ENCODE results near the gene MSRB3.

MSRB3 gene

DNA sequence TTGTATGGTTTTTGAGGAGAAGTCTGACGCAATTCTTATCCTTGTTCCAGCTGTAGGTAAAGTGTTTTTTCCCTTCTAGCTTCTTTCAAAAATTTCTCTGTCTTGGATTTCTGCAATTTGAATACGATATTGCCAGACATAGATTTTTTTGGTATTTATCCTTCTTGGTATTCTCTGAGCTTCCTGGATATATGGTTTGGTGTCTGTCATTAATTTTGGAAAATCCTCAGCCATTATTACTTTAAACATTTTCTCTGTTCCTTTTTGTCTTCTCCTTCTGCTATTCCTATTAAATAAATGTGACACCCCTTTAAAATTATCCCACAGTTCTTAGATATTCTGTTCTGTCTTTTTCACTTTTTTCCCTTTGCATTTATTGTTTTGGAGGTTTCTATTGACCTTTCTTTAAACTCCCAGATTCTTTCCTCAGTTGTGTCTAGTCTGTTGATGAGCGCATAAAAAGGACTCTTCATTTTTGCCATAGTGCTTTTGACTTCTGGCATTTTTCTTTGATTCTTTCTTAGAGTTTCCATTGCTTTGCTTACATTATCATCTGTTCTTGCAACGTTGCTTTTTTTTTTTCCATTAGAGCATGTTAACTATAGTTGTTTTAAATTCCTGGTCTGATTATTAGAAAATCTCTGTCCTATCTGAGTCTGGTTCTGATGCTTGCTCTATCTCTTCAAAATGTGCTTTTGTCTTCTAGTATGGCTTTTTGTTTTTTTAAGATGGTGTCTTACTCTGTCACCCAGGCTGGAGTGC, 129.1 kb downstream of the MSRB3 start:
- Histone ChIP-seq H3K4me1 (ENCODE audit: insufficient read depth, poor library complexity, severe bottlenecking) (no peaks in the 10 kb centered on the region), H3K36me3 (ENCODE audit: low read depth) (no peaks in the 10 kb centered on the region), H3K4me3 (ENCODE audit: severe bottlenecking) (no peak overlapping the region), H3K27ac (ENCODE audit: poor library complexity, severe bottlenecking) (no peak overlapping the region), H3K27me3 (ENCODE audit: insufficient read depth, poor library complexity, severe bottlenecking) (no peaks in the 10 kb centered on the region), H3K9me3 (ENCODE audit: severe bottlenecking) (no peaks in the 10 kb centered on the region)
- TF ChIP-seq, protein P1, sequence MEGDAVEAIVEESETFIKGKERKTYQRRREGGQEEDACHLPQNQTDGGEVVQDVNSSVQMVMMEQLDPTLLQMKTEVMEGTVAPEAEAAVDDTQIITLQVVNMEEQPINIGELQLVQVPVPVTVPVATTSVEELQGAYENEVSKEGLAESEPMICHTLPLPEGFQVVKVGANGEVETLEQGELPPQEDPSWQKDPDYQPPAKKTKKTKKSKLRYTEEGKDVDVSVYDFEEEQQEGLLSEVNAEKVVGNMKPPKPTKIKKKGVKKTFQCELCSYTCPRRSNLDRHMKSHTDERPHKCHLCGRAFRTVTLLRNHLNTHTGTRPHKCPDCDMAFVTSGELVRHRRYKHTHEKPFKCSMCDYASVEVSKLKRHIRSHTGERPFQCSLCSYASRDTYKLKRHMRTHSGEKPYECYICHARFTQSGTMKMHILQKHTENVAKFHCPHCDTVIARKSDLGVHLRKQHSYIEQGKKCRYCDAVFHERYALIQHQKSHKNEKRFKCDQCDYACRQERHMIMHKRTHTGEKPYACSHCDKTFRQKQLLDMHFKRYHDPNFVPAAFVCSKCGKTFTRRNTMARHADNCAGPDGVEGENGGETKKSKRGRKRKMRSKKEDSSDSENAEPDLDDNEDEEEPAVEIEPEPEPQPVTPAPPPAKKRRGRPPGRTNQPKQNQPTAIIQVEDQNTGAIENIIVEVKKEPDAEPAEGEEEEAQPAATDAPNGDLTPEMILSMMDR (IDR thresholded peaks at IDR 0.05; ENCODE audit: poor library complexity, severe bottlenecking), result no peak
- ATAC-seq (ENCODE audit: low read depth), result no peak
- no peak for DNase-seq (ENCODE audit: low spot score)

DNA sequence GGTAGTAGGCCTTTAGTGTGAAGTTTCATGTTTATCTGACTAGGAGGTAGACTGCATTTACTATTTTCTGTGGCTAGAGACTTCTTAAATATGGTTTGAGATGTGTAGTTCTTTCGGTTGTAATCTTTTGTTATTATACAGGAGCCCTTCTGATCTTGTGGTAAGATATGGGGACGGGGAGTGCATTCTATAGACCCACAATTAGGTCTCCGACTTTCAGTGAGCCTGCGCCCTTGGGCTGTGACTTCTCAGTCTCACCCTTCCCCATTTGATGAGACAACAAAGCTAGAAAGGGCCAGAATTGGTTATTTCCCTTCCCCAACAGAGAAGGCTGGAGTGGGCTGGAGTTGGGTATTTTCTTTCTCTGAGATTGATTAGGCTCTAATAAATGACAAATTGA, 130.0 kb downstream of the MSRB3 start:
- no peaks in the 10 kb centered on the region for H3K27me3 ChIP-seq (ENCODE audit: insufficient read depth, poor library complexity, severe bottlenecking)
- H3K9me3 ChIP-seq (ENCODE audit: severe bottlenecking), result no peaks in the 10 kb centered on the region
- DNase-seq (ENCODE audit: low spot score) (no peak), ATAC-seq (ENCODE audit: low read depth) (no peak)
- TF ChIP-seq, protein P1 (IDR thresholded peaks at IDR 0.05; ENCODE audit: poor library complexity, severe bottlenecking), result no peak
- H3K27ac ChIP-seq (ENCODE audit: poor library complexity, severe bottlenecking), result no peak overlapping the region
- H3K4me1 ChIP-seq (ENCODE audit: insufficient read depth, poor library complexity, severe bottlenecking), result no peaks in the 10 kb centered on the region
- H3K4me3 ChIP-seq (ENCODE audit: severe bottlenecking), result no peak overlapping the region
- H3K36me3 ChIP-seq (ENCODE audit: low read depth), result no peaks in the 10 kb centered on the region

DNA sequence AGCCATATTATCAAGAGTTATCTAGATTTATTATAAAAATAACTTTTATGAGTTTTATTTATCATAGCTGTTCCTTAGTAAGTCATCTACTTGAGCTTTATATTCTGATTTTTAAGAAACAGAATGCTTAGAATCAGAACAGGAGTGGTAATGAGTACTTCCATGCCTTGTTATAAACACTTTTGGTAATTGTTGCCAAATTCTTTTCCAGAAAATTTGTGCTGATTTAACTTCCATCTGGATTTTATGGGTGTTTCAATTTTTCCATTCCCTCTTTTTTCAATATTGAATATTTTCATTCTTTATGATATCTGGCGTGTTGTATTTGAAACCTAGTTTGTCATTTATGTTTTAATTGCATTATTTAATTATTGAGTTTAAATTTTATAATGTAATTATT, 131.2 kb downstream of the MSRB3 start:
- no peak for ATAC-seq (ENCODE audit: low read depth)
- no peak overlapping the region for H3K4me3 ChIP-seq (ENCODE audit: severe bottlenecking)
- H3K27me3 ChIP-seq (ENCODE audit: insufficient read depth, poor library complexity, severe bottlenecking), result no peaks in the 10 kb centered on the region
- H3K27ac ChIP-seq (ENCODE audit: poor library complexity, severe bottlenecking), result no peak overlapping the region
- no peaks in the 10 kb centered on the region for H3K36me3 ChIP-seq (ENCODE audit: low read depth)
- TF ChIP-seq, protein P1 (IDR thresholded peaks at IDR 0.05; ENCODE audit: poor library complexity, severe bottlenecking), result no peak
- H3K4me1 ChIP-seq (ENCODE audit: insufficient read depth, poor library complexity, severe bottlenecking), result no peaks in the 10 kb centered on the region
- DNase-seq (ENCODE audit: low spot score), result no peak
- no peaks in the 10 kb centered on the region for H3K9me3 ChIP-seq (ENCODE audit: severe bottlenecking)

- Histone ChIP-seq H3K27ac (ENCODE audit: poor library complexity, severe bottlenecking) (no peak overlapping the region), H3K9me3 (ENCODE audit: severe bottlenecking) (no peaks in the 10 kb centered on the region), H3K27me3 (ENCODE audit: insufficient read depth, poor library complexity, severe bottlenecking) (no peaks in the 10 kb centered on the region), H3K4me1 (ENCODE audit: insufficient read depth, poor library complexity, severe bottlenecking) (no peaks in the 10 kb centered on the region), H3K36me3 (ENCODE audit: low read depth) (no peaks in the 10 kb centered on the region), H3K4me3 (ENCODE audit: severe bottlenecking) (no peak overlapping the region)
- no peak for DNase-seq (ENCODE audit: low spot score)
- ATAC-seq (ENCODE audit: low read depth), result no peak
- TF ChIP-seq, protein P1 (IDR thresholded peaks at IDR 0.05; ENCODE audit: poor library complexity, severe bottlenecking), result no peak
Measured at GRCh38 chr12:65411171-65411570, 132.7 kb downstream of the MSRB3 start.

GRCh38 chr12:65414526-65414925, 136.0 kb downstream of the MSRB3 start:
- Histone ChIP-seq H3K4me1 (ENCODE audit: insufficient read depth, poor library complexity, severe bottlenecking) (no peaks in the 10 kb centered on the region), H3K27me3 (ENCODE audit: insufficient read depth, poor library complexity, severe bottlenecking) (no peaks in the 10 kb centered on the region), H3K36me3 (ENCODE audit: low read depth) (no peaks in the 10 kb centered on the region), H3K27ac (ENCODE audit: poor library complexity, severe bottlenecking) (no peak overlapping the region), H3K9me3 (ENCODE audit: severe bottlenecking) (no peaks in the 10 kb centered on the region), H3K4me3 (ENCODE audit: severe bottlenecking) (no peak overlapping the region)
- ATAC-seq (ENCODE audit: low read depth) (no peak), DNase-seq (ENCODE audit: low spot score) (no peak)
- TF ChIP-seq, protein P1 (IDR thresholded peaks at IDR 0.05; ENCODE audit: poor library complexity, severe bottlenecking), result no peak
